Measurements from ENCODE around the gene DCTD. TPM values are rescaled to one million over a fixed set of nuclear protein-coding genes. Genes with fewer than 3 reads are reported as not detected.

The DCTD gene
- total and polyA plus RNA-seq, 8 donors, result 28.0 to 65.2 (median 45.4) TPM

GRCh38 chr4:182932651-182933050 lies 15.5 kb upstream of the DCTD start:
- no peak overlapping the region for H3K27ac ChIP-seq
- H3K36me3 ChIP-seq, result no peaks in the 10 kb centered on the region
- WGBS, 2 donors, result 63 to 75% methylated on average over 5 of the region's 5 CpGs
- H3K4me3 ChIP-seq, result no peak overlapping the region
- TF ChIP-seq CTCF (IDR thresholded peaks at IDR 0.05), result no peak
- no peaks in the 10 kb centered on the region for H3K4me1 ChIP-seq
- ATAC-seq, result no peak
- no peak for DNase-seq
- H3K27me3 ChIP-seq, result no peaks in the 10 kb centered on the region
- H3K9me3 ChIP-seq, result no peaks in the 10 kb centered on the region
- intact Hi-C loops (cut with DNase I), result no loop called here
- no peak for FAIRE-seq

GRCh38 chr4:182931691-182932345 lies 14.6 kb upstream of the DCTD start:
- 78 to 82% methylated on average over 5 of the region's 5 CpGs for WGBS, 2 donors
- no peaks in the 10 kb centered on the region for H3K4me1 ChIP-seq
- no peaks in the 10 kb centered on the region for H3K36me3 ChIP-seq
- no peak overlapping the region for H3K4me3 ChIP-seq
- intact Hi-C loops (cut with DNase I), result no loop called here
- H3K27ac ChIP-seq, result no peak overlapping the region
- TF ChIP-seq CTCF (IDR thresholded peaks at IDR 0.05), result no peak
- no peaks in the 10 kb centered on the region for H3K27me3 ChIP-seq
- FAIRE-seq (no peak), ATAC-seq (no peak), DNase-seq (no peak)
- H3K9me3 ChIP-seq, result no peaks in the 10 kb centered on the region

GRCh38 chr4:182930889-182931288 lies 13.7 kb upstream of the DCTD start:
- intact Hi-C loops (cut with DNase I), result no loop called here
- FAIRE-seq, result no peak
- DNase-seq, result no peak

GRCh38 chr4:182929296-182929695 lies 12.1 kb upstream of the DCTD start:
- H3K27ac ChIP-seq, result no peak overlapping the region
- 88 to 93% methylated on average over 3 of the region's 3 CpGs for WGBS, 2 donors
- H3K9me3 ChIP-seq, result no peaks in the 10 kb centered on the region
- H3K36me3 ChIP-seq, result no peaks in the 10 kb centered on the region
- H3K27me3 ChIP-seq, result no peaks in the 10 kb centered on the region
- H3K4me3 ChIP-seq, result no peak overlapping the region
- no peak for TF ChIP-seq CTCF (IDR thresholded peaks at IDR 0.05)
- ATAC-seq (no peak), FAIRE-seq (no peak), DNase-seq (no peak)
- H3K4me1 ChIP-seq, result no peaks in the 10 kb centered on the region
- intact Hi-C loops (cut with DNase I), result loop anchor here in 1 of 3 donors (10.0 kb wide), 1 partner anchor 124 kb away; no protein-coding TSS in a partner anchor

More at GRCh38 chr4:182930889-182931288, 13.7 kb upstream of the DCTD start:
- H3K9me3 ChIP-seq, result no peaks in the 10 kb centered on the region
- no peak overlapping the region for H3K4me3 ChIP-seq
- no peak overlapping the region for H3K27ac ChIP-seq
- no peak for ATAC-seq
- H3K4me1 ChIP-seq, result no peaks in the 10 kb centered on the region
- no peaks in the 10 kb centered on the region for H3K27me3 ChIP-seq
- H3K36me3 ChIP-seq, result no peaks in the 10 kb centered on the region
- no peak for TF ChIP-seq CTCF (IDR thresholded peaks at IDR 0.05)
- WGBS, 2 donors, result 80 to 83% methylated on average over 6 of the region's 6 CpGs

GRCh38 chr4:182928061-182928460 lies 10.9 kb upstream of the DCTD start:
- Histone ChIP-seq H3K9me3 (no peaks in the 10 kb centered on the region), H3K4me1 (no peaks in the 10 kb centered on the region), H3K27me3 (no peaks in the 10 kb centered on the region), H3K27ac (no peak overlapping the region), H3K36me3 (no peaks in the 10 kb centered on the region), H3K4me3 (no peak overlapping the region)
- DNase-seq, result no peak
- ATAC-seq, result no peak
- intact Hi-C loops (cut with DNase I), result loop anchor here in 1 of 3 donors (10.0 kb wide), 1 partner anchor 123 kb away; no protein-coding TSS in a partner anchor
- WGBS, 2 donors, result 48 to 59% methylated on average over 3 of the region's 3 CpGs
- no peak for FAIRE-seq
- no peak for TF ChIP-seq CTCF (IDR thresholded peaks at IDR 0.05)

Data from pancreas (tissue), 10 donors.